ENCODE measurements around the gene AP5B1. TPM values are rescaled to one million over a fixed set of nuclear protein-coding genes. Genes with fewer than 3 reads are reported as not detected.
A peak's percentile ranks its signal among the peaks of the same experiment; 100 is the strongest.

AP5B1 gene
- total and polyA plus RNA-seq, 9 of the 15 experiments (the other 6 are each of a cell fraction or from before 2014, with no cell fraction given), result 0.51 to 24.2 (median 5.1) TPM

DNA sequence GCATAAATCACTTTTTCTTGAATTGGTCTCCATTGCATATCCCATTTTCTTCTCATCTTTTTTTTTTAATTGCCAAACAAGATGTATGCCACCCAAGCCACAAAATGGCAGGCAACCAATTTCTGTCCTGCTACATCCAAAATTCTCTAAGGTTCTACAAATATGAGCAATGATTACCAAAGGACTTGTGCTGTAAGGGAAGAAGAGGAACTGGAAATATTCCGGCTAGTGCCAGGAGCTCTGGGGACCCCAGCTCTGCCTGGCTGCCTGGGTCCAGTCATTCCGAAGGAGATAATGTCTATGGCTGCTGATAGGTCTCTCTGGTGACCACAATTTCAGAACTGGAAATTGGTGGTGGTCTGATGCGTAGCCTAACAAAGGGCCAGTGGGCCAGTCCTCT lies 35.9 kb upstream of the AP5B1 start:
- intact Hi-C loops (cut with micrococcal nuclease) (loop anchor here (2.0 to 10.0 kb wide), 3 partner anchors 34 to 272 kb away; partner anchors contain the start of gene AP5B1), in situ Hi-C loops (cut with MboI) (no loop called here)
- TF ChIP-seq RCOR1 (IDR thresholded peaks at IDR 0.05; ENCODE audit: borderline replicate concordance in 1 of 2, low read depth in 2 of 2, low read length in 2 of 2) (no peak), SREBF1 (IDR thresholded peaks at IDR 0.05; ENCODE audit: borderline replicate concordance, low read depth, low read length) (no peak), TAF9B (IDR thresholded peaks at IDR 0.05; ENCODE audit: partially characterized antibody) (no peak), NR3C1 (CRISPR knock-in tag; IDR thresholded peaks at IDR 0.05) (no peak), ZSCAN29 (IDR thresholded peaks at IDR 0.05) (no peak), RFX1 (IDR thresholded peaks at IDR 0.05) (no peak), TSC22D4 (tag; IDR thresholded peaks at IDR 0.05) (no peak)
- no peaks in the 10 kb centered on the region for H4K20me1 ChIP-seq (replicated peaks; ENCODE audit: control insufficient read depth, insufficient read depth, low read length)
- WGBS (ENCODE audit: insufficient coverage, low coverage, missing lambda C conversion rate), result 78% methylated on average over 3 of the region's 3 CpGs
- no peak overlapping the region for H3K27ac ChIP-seq (ENCODE audit: extremely low read depth, low read depth, low read length)
- H3K9ac ChIP-seq (ENCODE audit: insufficient read depth in 1 of 2, low read depth in 2 of 2, low read length in 2 of 2), result no peak overlapping the region
- ChIA-PET POLR2A (interaction anchor here (0.6 to 3.5 kb wide), 8 partner anchors 10 to 317 kb away, joined by 3 to 12 read pairs (median 3); partner anchors contain the start of genes AP5B1, CFL1 and RNASEH2C), CTCF (ENCODE audit: low intra/inter-chr PET ratio) (interaction anchor here (1.1 to 3.1 kb wide), 2 partner anchors 191 to 434 kb away, joined by 3 to 27 read pairs; partner anchors contain the start of gene SLC25A45)
- ATAC-seq, result no peak
- no peaks in the 10 kb centered on the region for H3K9me1 ChIP-seq (ENCODE audit: control insufficient read depth, insufficient read depth, low read length)
- no peak overlapping the region for H3K4me2 ChIP-seq (ENCODE audit: insufficient read depth, low read length)
- no peaks in the 10 kb centered on the region for H3K79me2 ChIP-seq (ENCODE audit: control insufficient read depth, insufficient read depth, low read length)
- no peak overlapping the region for H2AFZ ChIP-seq (ENCODE audit: low read depth, low read length)
- no TSS peak for BruUV-seq (replicated peaks)
- H3K4me1 ChIP-seq (replicated peaks in 1 of 2; ENCODE audit: control insufficient read depth in 2 of 2, insufficient read depth in 2 of 2, low read length in 2 of 2), result peaks cover 0 to 19% of the 10 kb centered on the region in 2 experiments; a peak in 2 of 5 replicates
- H3K27me3 ChIP-seq (ENCODE audit: control insufficient read depth in 2 of 2, insufficient read depth in 2 of 2, low read length in 2 of 2), result peaks cover 8 to 13% of the 10 kb centered on the region in 2 experiments; a peak in 3 of 5 replicates
- H3K4me3 ChIP-seq, result no peak overlapping the region
- no peak for FAIRE-seq
- DNase-seq (ENCODE audit: extremely low read depth in 1 of 4, low spot score in 3 of 4), result peak in 2 of 4 experiments; percentile 4
- no peaks in the 10 kb centered on the region for H3K9me3 ChIP-seq (replicated peaks; ENCODE audit: control insufficient read depth, insufficient read depth, low read depth, low read length)
- no peaks in the 10 kb centered on the region for H3K36me3 ChIP-seq (ENCODE audit: control insufficient read depth, insufficient read depth, low read length)
